ENCODE results near the gene SPAG16. TPM values are rescaled to one million over a fixed set of nuclear protein-coding genes. Genes with fewer than 3 reads are reported as not detected.

SPAG16 gene
- total RNA-seq, 2 experiments from 2014 or later, result 8.4 to 8.5 TPM

GRCh38 chr2:213559053-213559452, 274.8 kb downstream of the SPAG16 start:
- H3K27me3 Mint-ChIP-seq, result no peaks in the 10 kb centered on the region
- no peak overlapping the region for H3K4me3 Mint-ChIP-seq
- CTCF ChIA-PET, result no interaction called here
- H3K4me1 Mint-ChIP-seq, result no peaks in the 10 kb centered on the region
- peaks cover 5% of the 10 kb centered on the region for H3K9me3 Mint-ChIP-seq
- POLR2A ChIA-PET, result no interaction called here
- H3K36me3 Mint-ChIP-seq (ENCODE audit: low read depth), result no peaks in the 10 kb centered on the region
- no peak overlapping the region for H3K27ac Mint-ChIP-seq
- no peak for DNase-seq

- POLR2A ChIA-PET, result no interaction called here
- H3K4me1 Mint-ChIP-seq, result no peaks in the 10 kb centered on the region
- H3K36me3 Mint-ChIP-seq (ENCODE audit: low read depth), result no peaks in the 10 kb centered on the region
- peaks cover 2% of the 10 kb centered on the region for H3K9me3 Mint-ChIP-seq
- H3K27ac Mint-ChIP-seq, result no peak overlapping the region
- CTCF ChIA-PET, result no interaction called here
- DNase-seq, result no peak
- H3K27me3 Mint-ChIP-seq, result no peaks in the 10 kb centered on the region
- H3K4me3 Mint-ChIP-seq, result no peak overlapping the region
Observed at GRCh38 chr2:213561759-213562158, 277.5 kb downstream of the SPAG16 start.

GRCh38 chr2:213562539-213563180, 278.4 kb downstream of the SPAG16 start:
- Mint-ChIP-seq H3K27me3 (no peaks in the 10 kb centered on the region), H3K27ac (no peak overlapping the region), H3K9me3 (peaks cover 2% of the 10 kb centered on the region), H3K36me3 (ENCODE audit: low read depth) (no peaks in the 10 kb centered on the region), H3K4me1 (no peaks in the 10 kb centered on the region), H3K4me3 (no peak overlapping the region)
- no peak for DNase-seq
- POLR2A ChIA-PET, result no interaction called here
- CTCF ChIA-PET, result no interaction called here

GRCh38 chr2:213566846-213567245, 282.6 kb downstream of the SPAG16 start:
- CTCF ChIA-PET, result no interaction called here
- Mint-ChIP-seq H3K4me3 (no peak overlapping the region), H3K27me3 (no peaks in the 10 kb centered on the region), H3K4me1 (no peaks in the 10 kb centered on the region), H3K27ac (no peak overlapping the region), H3K9me3 (peaks cover under 1% of the 10 kb centered on the region), H3K36me3 (ENCODE audit: low read depth) (no peaks in the 10 kb centered on the region)
- POLR2A ChIA-PET, result no interaction called here
- no peak for DNase-seq

- Mint-ChIP-seq H3K36me3 (ENCODE audit: low read depth) (no peaks in the 10 kb centered on the region), H3K27me3 (no peaks in the 10 kb centered on the region), H3K9me3 (peaks cover 3% of the 10 kb centered on the region), H3K27ac (no peak overlapping the region), H3K4me3 (no peak overlapping the region), H3K4me1 (no peaks in the 10 kb centered on the region)
- ChIA-PET CTCF (no interaction called here), POLR2A (no interaction called here)
- no peak for DNase-seq
Observed at GRCh38 chr2:213609570-213610170, 325.4 kb downstream of the SPAG16 start.

GRCh38 chr2:213627054-213627710, 342.9 kb downstream of the SPAG16 start:
- Mint-ChIP-seq H3K27me3 (no peaks in the 10 kb centered on the region), H3K27ac (no peak overlapping the region), H3K9me3 (peaks cover 2% of the 10 kb centered on the region), H3K4me1 (no peaks in the 10 kb centered on the region), H3K4me3 (no peak overlapping the region), H3K36me3 (ENCODE audit: low read depth) (no peaks in the 10 kb centered on the region)
- POLR2A ChIA-PET, result no interaction called here
- no peak for DNase-seq
- CTCF ChIA-PET, result interaction anchor here (0.7 kb wide), 1 partner anchor 10 kb away, joined by 5 read pairs; no protein-coding TSS in a partner anchor

- H3K36me3 Mint-ChIP-seq (ENCODE audit: low read depth), result no peaks in the 10 kb centered on the region
- no peak overlapping the region for H3K27ac Mint-ChIP-seq
- no peaks in the 10 kb centered on the region for H3K4me1 Mint-ChIP-seq
- H3K27me3 Mint-ChIP-seq, result no peaks in the 10 kb centered on the region
- no peak for DNase-seq
- no peak overlapping the region for H3K4me3 Mint-ChIP-seq
- ChIA-PET CTCF (no interaction called here), POLR2A (no interaction called here)
- H3K9me3 Mint-ChIP-seq, result peaks cover 6% of the 10 kb centered on the region
Observed at GRCh38 chr2:213627835-213628460, 343.7 kb downstream of the SPAG16 start.

- CTCF ChIA-PET, result no interaction called here
- Mint-ChIP-seq H3K36me3 (ENCODE audit: low read depth) (no peaks in the 10 kb centered on the region), H3K4me3 (no peak overlapping the region), H3K27ac (no peak overlapping the region), H3K4me1 (no peaks in the 10 kb centered on the region), H3K27me3 (no peaks in the 10 kb centered on the region), H3K9me3 (peaks cover 17% of the 10 kb centered on the region)
- POLR2A ChIA-PET, result no interaction called here
- no peak for DNase-seq
Observed at GRCh38 chr2:213640738-213641425, 356.6 kb downstream of the SPAG16 start.

- no peak overlapping the region for H3K27ac Mint-ChIP-seq
- H3K9me3 Mint-ChIP-seq, result peaks cover 5% of the 10 kb centered on the region
- CTCF ChIA-PET, result no interaction called here
- no peaks in the 10 kb centered on the region for H3K4me1 Mint-ChIP-seq
- DNase-seq, result no peak
- no peaks in the 10 kb centered on the region for H3K36me3 Mint-ChIP-seq (ENCODE audit: low read depth)
- POLR2A ChIA-PET, result no interaction called here
- H3K4me3 Mint-ChIP-seq, result no peak overlapping the region
- no peaks in the 10 kb centered on the region for H3K27me3 Mint-ChIP-seq
Observed at GRCh38 chr2:213644926-213645325, 360.7 kb downstream of the SPAG16 start.

GRCh38 chr2:213649176-213649575, 364.9 kb downstream of the SPAG16 start:
- Mint-ChIP-seq H3K4me3 (no peak overlapping the region), H3K36me3 (ENCODE audit: low read depth) (no peaks in the 10 kb centered on the region), H3K27ac (no peak overlapping the region), H3K9me3 (peaks cover 4% of the 10 kb centered on the region), H3K27me3 (no peaks in the 10 kb centered on the region), H3K4me1 (no peaks in the 10 kb centered on the region)
- DNase-seq, result no peak
- ChIA-PET POLR2A (no interaction called here), CTCF (no interaction called here)

- no peak for DNase-seq
- no peak overlapping the region for H3K4me3 Mint-ChIP-seq
- H3K4me1 Mint-ChIP-seq, result no peaks in the 10 kb centered on the region
- ChIA-PET POLR2A (no interaction called here), CTCF (no interaction called here)
- peaks cover 4% of the 10 kb centered on the region for H3K9me3 Mint-ChIP-seq
- no peaks in the 10 kb centered on the region for H3K36me3 Mint-ChIP-seq (ENCODE audit: low read depth)
- H3K27me3 Mint-ChIP-seq, result no peaks in the 10 kb centered on the region
- H3K27ac Mint-ChIP-seq, result no peak overlapping the region
Observed at GRCh38 chr2:213664817-213665216, 380.6 kb downstream of the SPAG16 start.

- DNase-seq, result no peak
- Mint-ChIP-seq H3K27ac (no peak overlapping the region), H3K27me3 (no peaks in the 10 kb centered on the region), H3K9me3 (peaks cover 8% of the 10 kb centered on the region), H3K4me3 (no peak overlapping the region), H3K36me3 (ENCODE audit: low read depth) (no peaks in the 10 kb centered on the region), H3K4me1 (no peaks in the 10 kb centered on the region)
- ChIA-PET CTCF (no interaction called here), POLR2A (no interaction called here)
Observed at GRCh38 chr2:213669657-213670056, 385.4 kb downstream of the SPAG16 start.

- Mint-ChIP-seq H3K9me3 (no peaks in the 10 kb centered on the region), H3K27me3 (no peaks in the 10 kb centered on the region), H3K36me3 (ENCODE audit: low read depth) (no peaks in the 10 kb centered on the region), H3K4me1 (no peaks in the 10 kb centered on the region), H3K4me3 (no peak overlapping the region), H3K27ac (no peak overlapping the region)
- DNase-seq, result no peak
- ChIA-PET POLR2A (no interaction called here), CTCF (no interaction called here)
Observed at GRCh38 chr2:213678437-213679218, 394.4 kb downstream of the SPAG16 start.

All from activated CD4-positive, alpha-beta memory T cell treated with anti-CD3 and anti-CD28 coated beads, Interleukin-2, amount 10 ng/mL, durations not matched to agents 7 days and 5 days (primary cell).